ENCODE measurements around the gene FRY. TPM values are rescaled to one million over a fixed set of nuclear protein-coding genes. Genes with fewer than 3 reads are reported as not detected.

The FRY gene
- total and polyA plus RNA-seq, 2 of the 13 experiments (the other 11 are each of a cell fraction or from before 2014, with no cell fraction given), result 8.2 to 13.1 TPM

DNA sequence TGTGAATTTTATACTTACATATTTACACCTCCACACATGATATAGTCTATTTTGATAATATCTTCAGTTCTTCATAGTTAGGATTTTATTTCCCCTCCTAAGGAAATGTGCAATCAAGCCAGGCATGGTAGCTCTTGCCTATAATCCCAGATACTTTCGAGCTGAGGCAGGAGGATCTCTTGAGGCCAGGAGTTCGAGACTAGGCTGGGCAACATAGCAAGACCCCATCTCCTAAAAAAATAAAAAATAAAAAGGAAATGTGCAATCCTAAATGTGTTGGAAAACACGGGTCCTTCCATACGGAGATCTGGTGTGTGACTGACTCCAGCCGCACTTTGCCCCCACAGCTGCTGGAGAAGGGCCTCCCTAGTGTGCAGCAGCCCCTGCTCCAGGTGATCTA, 212.1 kb downstream of the FRY start:
- ATAC-seq (peak; percentile 32; the same call in 2 of the 3 replicates), DNase-seq (ENCODE audit: low spot score) (no peak), FAIRE-seq (no peak)
- CTCF ChIA-PET (ENCODE audit: low intra/inter-chr PET ratio, low total read pairs), result no interaction called here
- Histone ChIP-seq H3K27me3 (ENCODE audit: control insufficient read depth in 1 of 2, insufficient read depth in 2 of 2, low read length in 2 of 2) (no peaks in the 10 kb centered on the region), H4K20me1 (ENCODE audit: insufficient read depth, low read length) (no peaks in the 10 kb centered on the region), H3K4me3 (replicated peaks in 1 of 3; ENCODE audit: insufficient read depth in 1 of 3, low read depth in 2 of 3, low read length in 3 of 3) (no peak overlapping the region), H3K27ac (ENCODE audit: extremely low read length, insufficient read depth, low read length) (no peak overlapping the region), H3K9me3 (ENCODE audit: low read length) (no peaks in the 10 kb centered on the region), H3K4me1 (ENCODE audit: insufficient read depth, low read length) (peaks cover 56% of the 10 kb centered on the region), H3K4me2 (ENCODE audit: low read depth, low read length) (no peak overlapping the region), H3K36me3 (replicated peaks in 1 of 2; ENCODE audit: control insufficient read depth in 1 of 2, insufficient read depth in 2 of 2, low read length in 2 of 2) (peaks cover 1 to 22% of the 10 kb centered on the region in 2 experiments; a peak in 3 of 5 replicates), H3K9ac (ENCODE audit: insufficient read depth, low read depth, low read length) (no peak overlapping the region), H3K79me2 (ENCODE audit: insufficient read depth, low read length) (no peaks in the 10 kb centered on the region), H2AFZ (ENCODE audit: low read length) (no peak overlapping the region)
- intact Hi-C loops (cut with micrococcal nuclease; ENCODE audit: unreplicated experiment) (loop anchor here (5.0 kb wide), 1 partner anchor 211 kb away; the partner anchor contains the start of gene FRY), in situ Hi-C loops (cut with HindIII; ENCODE audit: extremely low pct_ligation_motif_present, low pct_unique_long_range_greater_than_20kb) (no loop called here)
- WGBS (ENCODE audit: low lambda C conversion rate), result 61% methylated on average over 5 of the region's 5 CpGs
- BruUV-seq (replicated peaks), result no TSS peak
- POLR2A ChIA-PET, result interaction anchor here (1.0 to 4.9 kb wide), 2 partner anchors 12 to 72 kb away, joined by 5 to 41 read pairs; partner anchors contain the start of genes BRCA2 and ZAR1L
- no peak for TF ChIP-seq SRSF4 (IDR thresholded peaks at IDR 0.05; ENCODE audit: low read depth, low read length, poor library complexity, severe bottlenecking)
- no peak for TF ChIP-seq ZNF24 (IDR thresholded peaks at IDR 0.05)
- no peak for TF ChIP-seq FOSL2 (CRISPR knock-in tag; IDR thresholded peaks at IDR 0.05)
- no peak for TF ChIP-seq ZNF263 (CRISPR knock-in tag; IDR thresholded peaks at IDR 0.05)
- no peak for TF ChIP-seq ETV6 (CRISPR knock-in tag; conservative IDR thresholded peaks at IDR 0.05)
- TF ChIP-seq SOX13 (IDR thresholded peaks at IDR 0.05), result no peak
- no peak for TF ChIP-seq SOX13 (CRISPR knock-in tag; conservative IDR thresholded peaks at IDR 0.05 in 1 of 2, IDR thresholded peaks at IDR 0.05 in 1 of 2)
- peak; percentile 93 for TF ChIP-seq ZNF121 (CRISPR knock-in tag; IDR thresholded peaks at IDR 0.05)
- no peak for TF ChIP-seq JUND (CRISPR knock-in tag; IDR thresholded peaks at IDR 0.05)
- no peak for TF ChIP-seq CSRNP2 (CRISPR knock-in tag; conservative IDR thresholded peaks at IDR 0.05; ENCODE audit: low read depth)
- no peak for TF ChIP-seq ZMYM4 (CRISPR knock-in tag; IDR thresholded peaks at IDR 0.05)
- no peak for TF ChIP-seq GATA4 (IDR thresholded peaks at IDR 0.05; ENCODE audit: borderline replicate concordance, low read depth)
- TF ChIP-seq, protein P1, sequence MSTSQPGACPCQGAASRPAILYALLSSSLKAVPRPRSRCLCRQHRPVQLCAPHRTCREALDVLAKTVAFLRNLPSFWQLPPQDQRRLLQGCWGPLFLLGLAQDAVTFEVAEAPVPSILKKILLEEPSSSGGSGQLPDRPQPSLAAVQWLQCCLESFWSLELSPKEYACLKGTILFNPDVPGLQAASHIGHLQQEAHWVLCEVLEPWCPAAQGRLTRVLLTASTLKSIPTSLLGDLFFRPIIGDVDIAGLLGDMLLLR (CRISPR knock-in tag; IDR thresholded peaks at IDR 0.05), result no peak
- TF ChIP-seq, protein P2, sequence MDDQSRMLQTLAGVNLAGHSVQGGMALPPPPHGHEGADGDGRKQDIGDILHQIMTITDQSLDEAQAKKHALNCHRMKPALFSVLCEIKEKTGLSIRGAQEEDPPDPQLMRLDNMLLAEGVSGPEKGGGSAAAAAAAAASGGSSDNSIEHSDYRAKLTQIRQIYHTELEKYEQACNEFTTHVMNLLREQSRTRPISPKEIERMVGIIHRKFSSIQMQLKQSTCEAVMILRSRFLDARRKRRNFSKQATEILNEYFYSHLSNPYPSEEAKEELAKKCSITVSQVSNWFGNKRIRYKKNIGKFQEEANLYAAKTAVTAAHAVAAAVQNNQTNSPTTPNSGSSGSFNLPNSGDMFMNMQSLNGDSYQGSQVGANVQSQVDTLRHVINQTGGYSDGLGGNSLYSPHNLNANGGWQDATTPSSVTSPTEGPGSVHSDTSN (CRISPR knock-in tag; IDR thresholded peaks at IDR 0.05; ENCODE audit: borderline replicate concordance), result no peak
- TF ChIP-seq PLSCR1 (CRISPR knock-in tag; IDR thresholded peaks at IDR 0.05; ENCODE audit: borderline replicate concordance), result no peak
- no peak for TF ChIP-seq ZNF17 (CRISPR knock-in tag; IDR thresholded peaks at IDR 0.05)
- TF ChIP-seq ZMYM3 (CRISPR knock-in tag; IDR thresholded peaks at IDR 0.05), result 0 out of 2 replicates have a peak, but pooled peaks have one; percentile 33
- TF ChIP-seq PRDM10 (CRISPR knock-in tag; IDR thresholded peaks at IDR 0.05; ENCODE audit: low read depth), result no peak

Data from HepG2 (cell line).